Bronchial epithelial cell (primary cell): ENCODE measurements around the gene IGF2BP1. TPM values are rescaled to one million over a fixed set of nuclear protein-coding genes. Genes with fewer than 3 reads are reported as not detected.
A peak's percentile ranks its signal among the peaks of the same experiment; 100 is the strongest.
"Not testable (repeated sequence)": the region's sequence is repeated elsewhere in the genome, so short reads cannot be mapped to it uniquely, and the experiment has no call there.

Experiments used
- DNase-seq: peaks from one replicate; pipeline ENCODE4 v3.0.0-alpha.2; 2010; ENCODE audit warnings: low read depth
- FAIRE-seq: peaks from 2 replicates; lab custom pipeline; 2011; peaks lifted over from hg19 to GRCh38; lab: Jason Lieb, UNC
- H3K27me3 ChIP-seq: 2 replicates; pipeline ENCODE4 v1.5.1; 2011; ENCODE audit warnings: low read length; ENCODE audit not compliant: control insufficient read depth, insufficient read depth
- H3K36me3 ChIP-seq: 2 replicates; pipeline ENCODE4 v1.5.1; 2011; ENCODE audit warnings: low read length; ENCODE audit not compliant: control insufficient read depth, insufficient read depth
- H3K4me3 ChIP-seq: 2 replicates; pipeline ENCODE4 v1.5.1; 2011; ENCODE audit warnings: mild to moderate bottlenecking, low read depth, low read length, control low read depth
- CTCF ChIP-seq: IDR thresholded peaks from 2 replicates; pipeline ENCODE4 v1.5.1; 2011; ENCODE audit warnings: mild to moderate bottlenecking, moderate library complexity, low read length, control low read depth, inconsistent platforms; ENCODE audit not compliant: insufficient read depth, severe bottlenecking
- total RNA-seq: library from RNA; depleted of rRNA; stranded (reverse); fragments of >200 nt; gene quantifications from 2 replicates; pipeline ENCODE4 v1.2.1, GENCODE V29; 2014

The IGF2BP1 gene
- total RNA-seq, 1 donor from 2014 or later = not detected

GRCh38 chr17:49038138-49038537 lies 41.0 kb downstream of the IGF2BP1 start:
- H3K4me3 ChIP-seq = no peak overlapping the region
- DNase-seq (no peak), FAIRE-seq (no peak)
- peaks cover under 1% of the 10 kb centered on the region for H3K27me3 ChIP-seq
- H3K36me3 ChIP-seq = no peaks in the 10 kb centered on the region
- no peak for TF ChIP-seq CTCF

GRCh38 chr17:49038544-49038943 lies 41.4 kb downstream of the IGF2BP1 start:
- no peak overlapping the region for H3K4me3 ChIP-seq
- no peak for TF ChIP-seq CTCF
- FAIRE-seq = no peak
- DNase-seq = no peak
- peaks cover 2% of the 10 kb centered on the region for H3K27me3 ChIP-seq
- H3K36me3 ChIP-seq = no peaks in the 10 kb centered on the region

- H3K36me3 ChIP-seq, FAIRE-seq, DNase-seq, H3K27me3 ChIP-seq, H3K4me3 ChIP-seq: not testable (repeated sequence)
Observed at GRCh38 chr17:49039518-49039917, 42.3 kb downstream of the IGF2BP1 start.

- Histone ChIP-seq H3K27me3 (peaks cover 4% of the 10 kb centered on the region), H3K4me3 (no peak overlapping the region), H3K36me3 (no peaks in the 10 kb centered on the region)
- no peak for TF ChIP-seq CTCF
- no peak for DNase-seq
- no peak for FAIRE-seq
Observed at GRCh38 chr17:49041527-49041926, 44.3 kb downstream of the IGF2BP1 start.

GRCh38 chr17:49045376-49045775 lies 48.2 kb downstream of the IGF2BP1 start:
- FAIRE-seq (peak; percentile 66), DNase-seq (no peak)
- Histone ChIP-seq H3K4me3 (no peak overlapping the region), H3K36me3 (no peaks in the 10 kb centered on the region), H3K27me3 (peaks cover 4% of the 10 kb centered on the region)
- TF ChIP-seq CTCF = no peak

- H3K27me3 ChIP-seq = peaks cover 4% of the 10 kb centered on the region
- no peak for DNase-seq
- FAIRE-seq = no peak
- no peak overlapping the region for H3K4me3 ChIP-seq
- H3K36me3 ChIP-seq = no peaks in the 10 kb centered on the region
- no peak for TF ChIP-seq CTCF
Observed at GRCh38 chr17:49046912-49047311, 49.7 kb downstream of the IGF2BP1 start.
